Stomach (tissue), 9 donors: ENCODE measurements around the gene MPC1. TPM values are rescaled to one million over a fixed set of nuclear protein-coding genes. Genes with fewer than 3 reads are reported as not detected.
"Not testable (repeated sequence)": the region's sequence is repeated elsewhere in the genome, so short reads cannot be mapped to it uniquely, and the experiment has no call there.

Experiments used
- DNase-seq, 2 donors: peaks; one replicate each; pipeline versions ENCODE4 v3.0.0 to v3.0.0-alpha.2; 2013 to 2019
- H3K27ac ChIP-seq, 5 donors: fragments of 200-600 bp in 4 of 5; sonication (generic) in 4 of 5; one replicate each; pipeline ENCODE4 v1.5.1; 2013 to 2019; ENCODE audit warnings: mild to moderate bottlenecking in 1 of 5, moderate library complexity in 1 of 5
- H3K27me3 ChIP-seq, 3 donors: fragments of 200-600 bp; sonication (generic); one replicate each; pipeline ENCODE4 v1.5.1; 2017 to 2019; ENCODE audit warnings: mixed run types in 1 of 3
- H3K36me3 ChIP-seq, 4 donors: fragments of 200-600 bp; sonication (generic); 1 replicate in 3 of 4; 2 replicates in 1 of 4; pipeline ENCODE4 v1.5.1; 2016 to 2019
- H3K4me1 ChIP-seq, 4 donors: fragments of 200-600 bp; sonication (generic); one replicate each; pipeline ENCODE4 v1.5.1; 2016 to 2019
- H3K4me3 ChIP-seq, 4 donors: fragments of 200-600 bp; sonication (generic) in 3 of 4; one replicate each; pipeline ENCODE4 v1.5.1; 2016 to 2019; ENCODE audit warnings: mild to moderate bottlenecking in 1 of 4
- H3K9me3 ChIP-seq, 4 donors: fragments of 200-600 bp; sonication (generic); one replicate each; pipeline ENCODE4 v1.5.1; 2016 to 2019
- EP300 ChIP-seq: sonication (generic); formaldehyde crosslinking; IDR thresholded peaks from one replicate; pipeline ENCODE4 v1.6.1; 2017; ENCODE audit warnings: antibody characterized with exemption
- POLR2A ChIP-seq, 4 donors: fragments of 450-650 bp; IDR thresholded peaks; one replicate each; pipeline ENCODE4 v1.6.1; 2016; ENCODE audit warnings: antibody characterized with exemption in 4 of 4, control low read depth in 2 of 4, mild to moderate bottlenecking in 1 of 4, moderate library complexity in 1 of 4
- POLR2AphosphoS5 ChIP-seq, 3 donors: sonication (generic); formaldehyde crosslinking; IDR thresholded peaks; one replicate each; pipeline ENCODE4 v1.6.1; 2016; ENCODE audit warnings: antibody characterized with exemption in 3 of 3
- WGBS, 5 donors: extraction: QIAGEN DNeasy Blood & Tissue Kit in 3 of 5; methylation state at CpG; one replicate each; pipeline versions ENCODE4 v1.1.5 to v1.1.7; 2013 to 2018; 5-methylcytosine and 5-hydroxymethylcytosine counted together
- intact Hi-C: fragments of 100-400 bp; cut with DNase I; formaldehyde crosslinking; loops from one replicate; pipeline ENCODE4 v1.15.1; 2023; ENCODE audit warnings: low total_unique reads
- polyA plus RNA-seq, 3 donors: library from polyadenylated mRNA; stranded (reverse); fragments of 200-250 nt; gene quantifications; one replicate each; pipeline ENCODE4 v1.2.3, GENCODE V29; 2013
- total RNA-seq, 5 donors: library from RNA; depleted of rRNA; stranded (reverse); fragments of >200 nt; gene quantifications; one replicate each; pipeline versions ENCODE4 v1.1.0 to v1.2.3, GENCODE V29; 2014 to 2016
- TF ChIP-seq, protein P1 (sequence below), 7 experiments: fragments of 450-650 bp in 4 of 7; fragments of 200-600 bp in 3 of 7; sonication (generic) in 3 of 7; IDR thresholded peaks; one replicate each; pipeline ENCODE4 v1.5.1; 2016 to 2019; ENCODE audit warnings: antibody characterized with exemption in 7 of 7, control low read depth in 2 of 7, mild to moderate bottlenecking in 1 of 7
- donor health status: healthy with polysubstance abuse.
- donor health status: Bipolar disorder and iron deficiency.
- donor health status: healthy.

The MPC1 gene
- total and polyA plus RNA-seq, 8 donors: 48.4 to 188 (median 92.0) TPM

DNA sequence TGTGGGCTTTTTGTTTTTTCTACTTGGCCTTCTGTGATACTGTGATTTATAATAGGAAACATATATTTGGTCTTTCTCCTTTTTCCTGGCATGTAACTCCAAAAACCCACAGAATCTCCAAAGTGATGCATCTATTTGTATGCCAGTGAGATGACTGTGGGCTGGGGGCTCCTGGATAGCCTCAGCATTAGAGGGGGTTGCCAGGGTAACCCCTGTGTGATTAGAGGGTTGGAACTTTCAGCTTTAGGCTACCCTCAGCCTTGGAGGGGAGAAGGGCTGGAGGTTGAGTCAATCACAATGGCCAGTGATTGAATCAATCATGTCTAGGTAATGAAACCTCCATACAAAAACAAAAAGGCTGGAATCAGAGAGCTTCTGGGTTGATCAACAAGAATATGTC lies 29.8 kb downstream of the MPC1 start:
- Histone ChIP-seq H3K4me1 (no peaks in the 10 kb centered on the region), H3K9me3 (peaks cover 0 to 9% (median 0%) of the 10 kb centered on the region in 4 donors), H3K4me3 (no peak overlapping the region), H3K27ac (no peak overlapping the region), H3K36me3 (no peaks in the 10 kb centered on the region), H3K27me3 (no peaks in the 10 kb centered on the region)
- no peak for DNase-seq
- intact Hi-C loops: no loop called here
- TF ChIP-seq POLR2A (IDR thresholded peaks at IDR 0.05) (no peak), EP300 (no peak), POLR2AphosphoS5 (IDR thresholded peaks at IDR 0.05) (no peak)
- TF ChIP-seq, protein P1, sequence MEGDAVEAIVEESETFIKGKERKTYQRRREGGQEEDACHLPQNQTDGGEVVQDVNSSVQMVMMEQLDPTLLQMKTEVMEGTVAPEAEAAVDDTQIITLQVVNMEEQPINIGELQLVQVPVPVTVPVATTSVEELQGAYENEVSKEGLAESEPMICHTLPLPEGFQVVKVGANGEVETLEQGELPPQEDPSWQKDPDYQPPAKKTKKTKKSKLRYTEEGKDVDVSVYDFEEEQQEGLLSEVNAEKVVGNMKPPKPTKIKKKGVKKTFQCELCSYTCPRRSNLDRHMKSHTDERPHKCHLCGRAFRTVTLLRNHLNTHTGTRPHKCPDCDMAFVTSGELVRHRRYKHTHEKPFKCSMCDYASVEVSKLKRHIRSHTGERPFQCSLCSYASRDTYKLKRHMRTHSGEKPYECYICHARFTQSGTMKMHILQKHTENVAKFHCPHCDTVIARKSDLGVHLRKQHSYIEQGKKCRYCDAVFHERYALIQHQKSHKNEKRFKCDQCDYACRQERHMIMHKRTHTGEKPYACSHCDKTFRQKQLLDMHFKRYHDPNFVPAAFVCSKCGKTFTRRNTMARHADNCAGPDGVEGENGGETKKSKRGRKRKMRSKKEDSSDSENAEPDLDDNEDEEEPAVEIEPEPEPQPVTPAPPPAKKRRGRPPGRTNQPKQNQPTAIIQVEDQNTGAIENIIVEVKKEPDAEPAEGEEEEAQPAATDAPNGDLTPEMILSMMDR (IDR thresholded peaks at IDR 0.05): no peak

DNA sequence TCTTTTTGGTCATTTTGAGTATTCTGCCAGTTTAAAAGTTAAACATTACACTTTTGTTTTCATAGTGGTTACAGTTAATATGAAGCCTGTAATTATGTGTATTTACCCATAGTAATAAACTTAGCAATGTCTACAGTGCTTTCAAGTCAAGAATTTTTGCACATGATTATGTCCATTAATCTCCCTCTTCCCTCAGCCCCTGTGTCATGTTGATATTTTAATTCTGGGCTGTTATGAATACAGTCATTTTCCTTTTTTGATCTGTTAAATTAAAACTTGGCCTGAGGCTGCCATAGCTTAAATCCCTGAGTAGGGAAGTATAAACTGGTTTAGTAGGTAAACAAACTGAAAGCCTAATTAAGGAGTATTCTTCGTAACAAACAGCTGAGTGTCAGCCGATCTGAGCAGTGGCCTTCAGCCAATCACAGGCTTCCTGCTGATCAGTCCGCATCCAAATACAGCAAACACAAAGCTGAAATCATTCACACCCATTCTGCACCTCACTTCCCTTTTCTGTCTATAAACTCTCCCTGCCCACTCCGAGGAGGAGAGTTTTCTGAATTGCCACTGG lies 30.9 kb downstream of the MPC1 start:
- Histone ChIP-seq H3K4me3 (no peak overlapping the region), H3K4me1 (no peaks in the 10 kb centered on the region)
- peak in 1 of 2 donors; percentile 60 for DNase-seq

GRCh38 chr6:166348305-166348949 lies 34.3 kb downstream of the MPC1 start:
- H3K9me3 ChIP-seq: peaks cover 0 to 9% (median 0%) of the 10 kb centered on the region in 4 donors
- no peak overlapping the region for H3K27ac ChIP-seq
- no peak overlapping the region for H3K4me3 ChIP-seq
- H3K27me3 ChIP-seq: no peaks in the 10 kb centered on the region
- intact Hi-C loops: no loop called here
- DNase-seq: no peak
- no peaks in the 10 kb centered on the region for H3K36me3 ChIP-seq
- 82 to 88% (median 86%) methylated on average over 6 of the region's 6 CpGs for WGBS, 5 donors
- H3K4me1 ChIP-seq: peaks cover 0 to 7% (median 1%) of the 10 kb centered on the region in 4 donors
- TF ChIP-seq POLR2AphosphoS5 (IDR thresholded peaks at IDR 0.05) (no peak), EP300 (no peak), POLR2A (IDR thresholded peaks at IDR 0.05) (no peak)
- TF ChIP-seq, protein P1 (IDR thresholded peaks at IDR 0.05): no peak

More for the DNA sequence above, 30.9 kb downstream of the MPC1 start:
- intact Hi-C loops: no loop called here
- no peak overlapping the region for H3K27ac ChIP-seq
- no peaks in the 10 kb centered on the region for H3K36me3 ChIP-seq
- peaks cover 0 to 9% (median 0%) of the 10 kb centered on the region in 4 donors for H3K9me3 ChIP-seq
- H3K27me3 ChIP-seq: no peaks in the 10 kb centered on the region
- 11 to 16% (median 12%) methylated on average over 4 of the region's 4 CpGs for WGBS, 5 donors
- TF ChIP-seq POLR2AphosphoS5 (IDR thresholded peaks at IDR 0.05) (no peak), EP300 (no peak)

- Histone ChIP-seq H3K27ac (no peak overlapping the region), H3K4me3 (no peak overlapping the region), H3K27me3 (no peaks in the 10 kb centered on the region), H3K36me3 (no peaks in the 10 kb centered on the region), H3K4me1 (peaks cover 0 to 12% (median 4%) of the 10 kb centered on the region in 4 donors), H3K9me3 (peaks cover 0 to 9% (median 0%) of the 10 kb centered on the region in 4 donors)
- intact Hi-C loops: no loop called here
- TF ChIP-seq POLR2AphosphoS5 (IDR thresholded peaks at IDR 0.05): no peak
- TF ChIP-seq, protein P1 (IDR thresholded peaks at IDR 0.05): no peak
- no peak for DNase-seq
Measured at GRCh38 chr6:166346965-166347364, 35.8 kb downstream of the MPC1 start.

DNA sequence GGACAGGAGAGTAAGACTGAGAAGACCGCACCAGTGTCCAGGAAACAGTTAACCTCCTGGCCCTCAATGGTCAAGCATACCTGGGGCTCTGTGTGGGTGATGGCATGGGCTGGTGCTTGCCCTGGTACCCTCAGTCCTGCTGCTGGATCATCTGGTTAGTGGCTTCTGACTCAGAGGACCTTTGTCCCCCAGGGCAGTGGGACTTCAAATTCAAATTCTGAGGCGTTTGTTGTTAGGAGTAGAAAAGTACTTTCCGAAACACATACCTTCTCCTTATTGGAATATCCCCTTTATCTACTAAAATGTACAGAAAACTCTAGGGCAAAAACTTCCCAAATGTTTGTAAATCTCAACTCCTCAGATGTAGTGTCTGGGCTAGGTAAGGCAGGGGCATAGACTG lies 36.3 kb downstream of the MPC1 start:
- no peak overlapping the region for H3K27ac ChIP-seq
- H3K4me3 ChIP-seq: no peak overlapping the region
- intact Hi-C loops: no loop called here
- H3K36me3 ChIP-seq: no peaks in the 10 kb centered on the region
- WGBS, 5 donors: 75 to 94% (median 86%) methylated on average over 3 of the region's 3 CpGs
- no peak for DNase-seq
- no peak for TF ChIP-seq EP300
- TF ChIP-seq, protein P1 (IDR thresholded peaks at IDR 0.05): no peak
- no peak for TF ChIP-seq POLR2A (IDR thresholded peaks at IDR 0.05)
- no peak for TF ChIP-seq POLR2AphosphoS5 (IDR thresholded peaks at IDR 0.05)
- no peaks in the 10 kb centered on the region for H3K27me3 ChIP-seq
- H3K4me1 ChIP-seq: peaks cover 3 to 16% (median 8%) of the 10 kb centered on the region in 4 donors
- H3K9me3 ChIP-seq: peaks cover 0 to 9% (median 0%) of the 10 kb centered on the region in 4 donors

DNA sequence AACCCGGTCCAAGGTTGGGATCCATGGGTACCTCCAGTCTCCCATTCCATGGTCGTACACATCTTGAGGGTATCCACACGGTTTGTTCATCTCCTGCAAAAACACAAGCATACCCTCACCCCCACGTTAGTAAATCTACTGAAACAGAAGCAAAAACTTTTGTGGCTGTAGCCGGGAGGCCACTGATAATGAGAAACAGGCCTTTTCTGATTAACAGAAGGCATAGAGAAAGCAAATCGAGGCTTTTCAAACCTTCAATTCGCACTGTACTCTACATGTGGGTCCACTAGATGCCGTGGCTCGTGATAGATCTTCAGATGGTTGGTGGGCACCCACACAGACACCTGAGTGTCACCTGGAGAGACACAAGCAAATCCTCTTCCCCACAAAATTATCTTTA lies 37.1 kb downstream of the MPC1 start:
- 82 to 87% (median 83%) methylated on average over 9 of the region's 9 CpGs for WGBS, 5 donors

GRCh38 chr6:166344921-166345320 lies 37.8 kb downstream of the MPC1 start:
- H3K4me3 ChIP-seq, DNase-seq, H3K36me3 ChIP-seq, H3K27ac ChIP-seq, H3K9me3 ChIP-seq, H3K27me3 ChIP-seq, intact Hi-C loops: not testable (repeated sequence)
- 70 to 93% (median 86%) methylated on average over 2 of the region's 2 CpGs for WGBS, 5 donors
- H3K4me1 ChIP-seq: peaks cover 18 to 31% (median 23%) of the 10 kb centered on the region in 4 donors

More for the DNA sequence above, 37.1 kb downstream of the MPC1 start:
- H3K4me3 ChIP-seq, H3K27ac ChIP-seq, DNase-seq, intact Hi-C loops, H3K9me3 ChIP-seq, H3K27me3 ChIP-seq, H3K36me3 ChIP-seq: not testable (repeated sequence)
- peaks cover 10 to 24% (median 16%) of the 10 kb centered on the region in 4 donors for H3K4me1 ChIP-seq
